Measurements from ENCODE around the gene AP2A2.

The AP2A2 gene

DNA sequence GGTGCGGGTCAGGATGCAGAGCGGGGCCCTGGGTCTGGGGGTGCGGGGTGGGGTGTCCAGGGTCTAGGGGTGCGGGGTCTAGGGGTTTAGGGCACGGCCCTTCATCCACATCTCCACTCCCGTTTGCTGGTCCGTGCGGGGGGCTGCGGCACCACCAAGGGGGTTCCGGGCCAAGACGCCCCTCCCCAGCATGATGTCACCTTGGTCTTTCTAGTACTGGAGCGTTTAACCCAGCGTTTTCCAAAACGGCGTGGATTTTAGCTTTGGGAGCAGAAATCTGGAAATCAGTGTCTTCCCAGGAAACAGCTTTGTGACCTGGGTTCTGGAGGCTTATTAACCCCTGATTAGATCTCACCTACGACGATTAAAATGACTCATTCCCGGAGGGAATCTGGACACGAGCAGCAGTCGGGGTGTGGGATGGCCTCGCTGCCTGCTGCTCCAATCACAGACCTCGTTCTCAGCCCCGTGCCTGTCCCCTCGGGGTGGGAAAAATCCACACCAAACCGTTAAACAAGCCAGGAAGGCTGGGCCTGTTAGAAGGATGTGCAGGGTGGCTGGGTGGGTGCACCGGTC, 759 bp downstream of the AP2A2 start:
- DNase-seq = peak; percentile 17

DNA sequence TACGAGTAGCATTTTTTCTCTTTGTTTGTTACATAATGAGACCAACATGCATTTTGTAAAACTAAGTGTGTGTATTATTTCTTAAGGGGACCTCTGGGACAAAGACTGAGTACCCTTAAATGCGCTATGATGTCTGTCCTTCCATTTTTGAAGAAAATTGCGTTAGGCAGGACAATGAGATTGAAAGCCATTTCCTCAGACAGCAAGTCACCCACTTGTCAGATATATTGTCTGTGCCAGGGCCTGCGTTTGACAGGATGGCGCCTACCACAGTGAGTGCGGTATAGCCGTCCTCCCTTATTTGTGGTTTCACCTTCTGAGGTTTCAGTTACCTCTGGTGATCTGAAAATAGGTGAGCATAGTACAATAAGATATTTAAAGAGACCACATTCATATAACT, 2.2 kb downstream of the AP2A2 start:
- DNase-seq = no peak

DNA sequence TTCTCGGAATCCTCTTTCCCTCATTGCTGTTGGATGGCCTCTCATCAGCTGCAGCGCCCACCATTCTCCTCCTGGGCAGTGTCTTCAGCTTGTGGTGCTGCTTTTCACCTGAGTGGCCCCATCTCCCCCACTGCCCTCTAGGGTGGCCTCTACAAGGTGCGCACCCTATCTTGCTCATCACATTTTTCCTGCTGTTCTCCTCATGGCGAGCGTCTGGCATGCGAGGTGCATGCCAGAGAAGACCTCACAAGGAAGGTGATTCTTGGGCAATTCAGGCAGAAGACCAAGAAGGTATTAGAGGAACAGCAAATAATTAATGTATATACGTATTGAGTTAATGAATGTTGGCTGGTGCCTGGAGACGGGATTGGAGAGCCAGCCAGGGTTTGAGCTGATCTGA, 3.1 kb downstream of the AP2A2 start:
- DNase-seq = no peak

DNA sequence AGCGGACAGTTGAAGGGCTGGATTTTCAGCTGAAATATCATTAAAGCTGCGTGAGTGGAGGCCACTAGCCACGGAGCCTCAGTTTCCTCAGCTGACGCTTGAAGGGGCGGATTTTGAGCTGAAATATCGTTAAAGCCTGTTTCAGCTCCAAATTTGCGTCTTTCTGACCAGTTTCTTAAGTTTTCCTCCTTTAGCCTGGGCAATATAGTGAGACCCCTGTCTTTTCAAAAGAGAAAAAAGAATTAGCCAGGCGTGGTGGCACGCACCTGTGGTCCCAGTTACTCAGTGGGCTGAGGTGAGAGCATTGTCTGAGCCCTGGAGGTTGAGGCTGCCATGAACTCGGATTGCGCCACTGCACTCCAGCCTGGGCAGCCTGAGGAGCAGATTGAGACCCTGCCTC, 3.7 kb downstream of the AP2A2 start:
- DNase-seq = no peak

DNA sequence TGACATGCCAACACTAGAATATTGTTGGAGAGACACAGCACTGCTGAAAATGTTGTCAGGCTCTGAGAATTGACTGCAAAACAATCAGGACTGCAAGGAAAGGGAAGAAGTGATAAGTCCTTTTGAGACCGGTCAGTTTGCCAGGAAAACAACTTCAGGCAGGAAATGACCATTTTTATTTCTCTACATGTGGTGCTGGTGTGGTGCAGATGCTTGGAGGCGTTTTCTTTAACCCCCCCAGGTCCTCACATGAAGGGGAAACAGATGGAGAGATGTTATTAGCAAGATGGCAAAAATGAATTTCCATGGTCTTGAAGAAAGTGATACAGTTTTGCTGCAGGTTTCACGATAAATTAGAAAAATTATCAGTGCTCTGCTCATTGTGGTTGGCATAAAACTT, 5.7 kb downstream of the AP2A2 start:
- DNase-seq = no peak

DNA sequence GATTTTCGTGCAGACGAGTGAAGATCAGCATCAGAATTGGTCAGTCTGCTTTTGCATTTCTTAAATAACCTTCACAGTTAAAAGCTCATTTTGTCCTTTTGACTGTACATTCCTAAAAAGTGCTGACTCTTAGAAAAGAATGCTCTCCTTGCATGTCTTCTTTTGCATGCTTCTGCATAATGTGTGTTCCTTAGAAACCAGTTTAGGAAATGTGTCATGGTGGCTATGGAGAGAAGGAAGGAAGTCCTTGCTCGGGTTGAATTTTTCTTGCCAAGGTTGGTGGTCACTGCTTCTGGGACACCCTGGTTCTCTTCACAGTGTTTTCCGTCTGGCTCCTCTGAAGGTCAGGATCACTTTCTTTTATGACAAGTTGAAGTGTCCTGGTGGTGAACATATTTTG, 6.8 kb downstream of the AP2A2 start:
- DNase-seq = peak; percentile 57

DNA sequence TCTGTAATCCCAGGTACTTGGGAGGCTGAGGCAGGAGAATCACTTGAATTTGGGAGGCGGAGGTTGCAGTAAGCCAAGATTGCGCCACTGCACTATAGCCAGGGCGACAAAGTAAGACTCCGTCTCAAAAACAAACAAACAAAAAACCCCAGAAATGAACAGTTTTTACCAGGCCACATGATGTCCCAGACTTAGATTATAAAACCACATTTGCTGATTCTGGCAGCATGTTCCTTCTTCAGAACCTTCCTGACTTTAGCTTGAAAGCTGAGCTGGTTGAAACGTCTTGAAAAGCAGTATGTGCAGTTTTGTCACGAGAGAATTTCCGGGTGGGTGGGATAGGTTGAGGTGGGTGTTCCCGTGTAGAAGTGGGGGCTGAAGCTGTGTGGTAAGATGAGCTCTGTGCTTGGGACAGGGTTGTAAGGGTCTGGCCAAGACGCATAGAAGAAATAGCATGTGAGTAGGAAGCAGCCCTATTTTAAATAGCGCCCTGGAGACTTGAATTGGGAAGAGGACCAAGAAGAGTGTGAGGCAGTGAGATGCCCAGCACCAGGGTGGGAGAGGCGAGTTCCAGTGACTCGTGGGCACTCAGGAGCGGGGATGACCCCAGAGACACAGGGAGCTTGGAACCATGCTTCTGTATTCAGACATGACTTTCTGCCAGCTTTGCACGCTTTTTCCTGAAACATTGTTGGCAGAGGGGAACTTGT, 7.6 kb downstream of the AP2A2 start:
- peak; percentile 36 for DNase-seq

DNA sequence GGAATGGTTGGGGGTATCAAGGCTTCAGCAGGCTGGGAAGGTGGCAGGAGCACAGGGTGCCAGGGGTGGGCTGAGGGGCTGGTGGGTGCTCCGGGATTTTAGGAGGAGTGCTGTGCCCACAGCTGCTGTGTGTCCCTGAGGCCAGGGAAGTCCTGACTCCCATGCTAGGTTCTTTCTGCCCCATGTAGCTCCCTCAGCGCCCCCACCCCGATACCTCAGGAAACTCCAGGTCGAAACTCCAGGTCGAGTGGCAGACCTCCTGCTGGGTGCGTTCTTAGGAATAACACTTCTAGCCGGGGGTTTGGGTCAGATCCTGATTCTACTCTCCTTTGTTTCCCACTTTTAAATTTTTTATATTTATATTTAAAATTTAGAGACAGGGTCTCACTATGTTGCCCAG, 8.3 kb downstream of the AP2A2 start:
- no peak for DNase-seq

DNA sequence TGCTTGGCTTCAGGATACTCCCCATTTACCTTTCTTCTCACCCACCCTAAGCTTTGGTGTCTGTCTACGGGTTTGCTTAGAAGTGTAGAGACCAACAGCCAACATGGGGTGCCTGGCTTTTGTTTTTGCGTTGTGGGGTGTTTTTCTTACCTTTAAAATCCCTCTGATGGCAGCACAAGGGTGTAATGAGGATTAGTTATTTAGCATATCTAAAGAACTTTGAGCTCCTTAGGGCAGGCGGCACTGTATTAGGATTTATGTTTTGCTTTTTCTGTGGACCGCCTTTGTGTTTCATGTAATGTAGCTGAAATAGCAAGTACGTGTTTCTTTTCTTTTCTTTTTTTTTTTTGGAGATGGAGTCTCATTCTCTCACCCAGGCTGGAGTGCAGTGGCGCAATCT, 8.9 kb downstream of the AP2A2 start:
- DNase-seq = no peak

DNA sequence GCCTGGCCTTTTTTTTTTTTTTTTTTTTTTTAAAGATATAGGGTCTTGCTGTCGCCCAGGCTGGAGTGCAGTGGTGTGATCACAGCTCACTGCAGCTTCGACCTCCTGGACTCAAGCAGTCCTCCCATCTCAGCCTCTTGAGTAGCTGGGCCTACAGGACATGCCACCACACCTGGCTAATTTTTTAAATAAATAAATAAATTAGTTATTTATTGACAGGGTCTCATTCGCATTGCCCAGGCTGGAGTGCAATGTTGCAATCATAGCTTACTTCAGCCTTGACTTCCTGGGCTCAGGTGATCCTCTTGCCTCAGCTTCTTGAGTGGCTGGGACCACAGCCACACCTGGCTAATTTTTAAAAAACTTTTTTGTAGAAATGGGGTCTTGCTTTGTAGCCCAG, 10.5 kb downstream of the AP2A2 start:
- no peak for DNase-seq

DNA sequence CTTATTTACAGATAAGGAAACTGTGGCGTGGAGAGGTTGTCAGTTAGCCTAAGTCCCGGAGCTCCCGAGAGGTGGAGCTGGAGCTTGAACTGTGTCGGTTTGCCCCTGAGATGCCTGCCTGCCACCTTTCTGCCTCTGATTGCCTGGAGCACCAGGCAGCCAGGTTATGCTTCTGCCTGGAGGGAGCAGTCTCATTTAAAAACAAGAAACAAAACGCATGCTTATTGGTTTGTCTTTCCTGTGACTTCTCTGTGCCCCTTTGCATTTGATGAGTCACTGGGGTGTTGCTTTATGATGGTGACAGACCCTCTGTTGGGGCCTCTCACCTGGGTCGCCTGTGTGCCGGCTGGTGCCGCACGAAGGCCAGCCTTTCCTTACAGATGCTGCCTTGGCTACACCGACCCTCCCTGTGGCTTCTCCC, 12.2 kb downstream of the AP2A2 start:
- DNase-seq = no peak

DNA sequence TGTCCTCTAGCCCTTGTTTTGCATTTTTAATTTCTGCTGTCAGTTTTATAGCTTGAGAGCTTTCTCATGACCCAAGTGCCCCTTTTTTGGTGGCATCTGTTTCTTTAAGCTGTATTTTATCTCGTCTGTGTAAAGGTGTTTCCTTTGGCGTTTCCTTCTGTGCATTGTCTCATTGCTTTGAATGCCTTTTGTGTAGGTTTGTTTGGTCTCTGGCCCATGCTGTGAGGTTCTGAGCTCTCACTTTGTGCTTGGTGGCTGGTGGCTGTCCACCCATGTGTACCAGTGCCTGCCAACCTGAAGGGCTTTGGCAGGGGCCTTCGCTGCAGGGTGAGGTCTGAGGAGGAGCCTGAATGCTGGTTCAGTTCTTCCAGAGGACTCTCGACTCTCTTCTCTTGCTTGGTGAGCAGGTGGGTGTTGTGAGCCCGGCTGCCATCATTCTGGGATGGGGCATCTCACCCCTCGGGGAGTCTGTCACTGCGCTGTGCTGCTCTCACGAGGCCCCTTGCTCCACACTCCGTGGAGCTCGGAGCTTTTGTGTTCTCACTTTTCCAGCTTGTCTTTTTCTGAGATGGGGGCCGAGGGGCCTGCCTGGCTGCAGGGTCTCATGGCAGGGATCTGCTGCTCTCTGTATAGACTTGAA, 14.9 kb downstream of the AP2A2 start:
- no peak for DNase-seq

DNA sequence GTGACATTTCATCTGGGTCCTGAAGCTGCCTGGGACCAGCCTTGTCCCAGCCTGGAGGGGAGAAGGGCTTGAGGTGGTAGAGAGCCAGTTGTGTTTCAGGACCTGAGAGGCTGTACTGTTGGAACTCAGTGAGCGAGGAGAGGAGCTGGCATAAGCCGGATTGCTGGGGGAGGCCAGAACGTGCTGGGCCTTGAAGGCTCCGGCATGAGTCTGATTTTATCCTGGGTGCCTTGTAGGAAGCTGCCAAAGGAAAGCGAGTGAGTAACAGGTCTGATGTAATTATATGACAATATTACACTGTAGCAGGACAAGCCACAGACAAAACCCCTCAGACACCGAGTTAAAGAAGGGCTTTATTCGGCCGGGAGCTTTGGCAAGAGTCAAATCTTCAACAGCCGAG, 17.2 kb downstream of the AP2A2 start:
- peak; percentile 28 for DNase-seq

DNA sequence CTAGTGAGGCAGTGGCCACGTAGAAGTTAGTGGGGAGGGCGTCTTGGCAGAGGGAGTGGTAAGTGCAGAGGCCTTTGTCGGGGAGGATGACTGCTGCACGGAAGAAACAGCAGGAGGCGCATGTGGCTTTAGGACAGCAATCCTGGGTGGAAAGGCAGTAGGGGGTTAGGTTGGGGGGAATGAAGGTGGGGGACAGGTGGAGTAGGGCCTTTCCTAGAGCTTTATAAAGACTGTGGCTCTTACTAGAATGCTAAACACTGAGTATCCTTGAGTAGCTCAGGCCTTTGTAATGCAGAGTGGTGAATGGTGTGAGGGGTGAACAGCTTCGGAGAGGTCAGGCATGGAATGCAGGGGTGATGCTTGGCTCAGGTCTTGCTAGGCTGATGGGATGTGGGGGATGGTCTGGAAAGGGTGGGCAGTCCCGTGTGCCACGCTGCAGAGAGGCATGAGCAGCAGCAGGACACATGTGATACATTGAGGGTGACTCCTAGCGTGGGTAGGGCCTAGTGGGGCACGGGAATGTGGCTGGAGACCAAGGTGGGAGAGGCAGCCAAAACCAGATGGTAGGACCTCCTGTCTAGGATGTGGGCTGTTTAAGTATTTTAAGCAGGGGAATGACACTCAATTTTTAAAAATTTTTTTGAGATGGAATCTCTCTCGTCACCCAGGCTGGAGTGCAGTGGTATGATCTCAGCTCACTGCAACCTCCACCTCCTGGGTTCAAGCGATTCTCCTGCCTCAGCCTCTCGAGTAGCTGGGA, 19.2 kb downstream of the AP2A2 start:
- no peak for DNase-seq

DNA sequence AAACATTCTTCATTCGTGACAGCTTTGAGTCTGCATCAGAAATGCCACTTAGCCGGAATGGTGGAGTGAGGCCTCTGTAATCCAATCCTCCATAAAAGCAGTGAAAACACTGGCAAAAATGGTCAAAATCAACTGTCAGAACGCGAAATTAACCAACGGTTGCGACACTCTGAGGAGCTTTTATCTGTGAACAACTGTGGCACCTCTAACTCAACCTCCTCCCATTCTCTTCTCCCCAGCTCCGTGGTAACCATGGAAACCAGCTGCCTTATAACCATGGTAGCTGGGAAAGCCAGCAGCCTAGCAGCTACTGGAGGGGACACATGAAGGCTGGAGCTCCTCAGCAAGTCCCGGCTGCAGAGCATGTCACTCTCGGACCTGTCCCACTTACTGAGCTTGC, 20.3 kb downstream of the AP2A2 start:
- DNase-seq = no peak

DNA sequence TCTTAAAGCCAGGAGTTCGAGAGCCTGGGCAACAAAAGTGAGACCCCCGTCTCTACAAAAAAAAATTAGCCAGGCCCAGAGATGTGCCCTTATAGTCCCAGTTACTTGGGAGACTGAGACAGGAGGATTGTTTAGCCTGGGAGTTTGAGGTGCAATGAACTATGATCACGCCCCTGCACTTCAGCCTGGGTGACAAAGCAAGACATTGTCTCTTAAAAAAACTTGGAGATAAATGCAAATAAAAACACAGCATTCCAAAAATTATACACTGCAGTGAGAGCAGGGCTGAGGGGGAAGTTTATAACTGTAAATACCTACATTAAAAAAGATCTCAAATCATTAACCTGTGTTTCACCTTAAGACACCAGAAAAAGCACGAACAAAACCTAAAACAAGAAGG, 22.1 kb downstream of the AP2A2 start:
- no peak for DNase-seq

DNA sequence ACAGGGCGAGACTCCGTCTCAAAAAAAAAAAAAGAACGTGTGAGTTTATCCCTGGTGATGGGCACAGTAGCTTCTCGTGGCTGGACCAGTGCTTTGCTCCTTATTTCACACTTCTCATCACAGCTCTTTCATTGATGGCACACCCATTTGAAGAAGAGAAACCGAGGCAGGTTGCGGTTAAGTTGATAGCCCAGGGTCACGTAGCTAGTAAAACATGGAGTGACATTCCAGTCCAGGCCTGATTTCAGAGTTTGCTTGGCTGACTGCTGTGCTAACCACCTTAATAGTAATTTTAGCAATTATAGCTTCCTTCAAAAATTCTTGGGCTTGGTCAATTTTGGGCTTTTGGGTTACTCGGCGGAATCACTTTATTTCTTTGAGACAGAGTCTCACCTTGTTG, 25.8 kb downstream of the AP2A2 start:
- no peak for DNase-seq

DNA sequence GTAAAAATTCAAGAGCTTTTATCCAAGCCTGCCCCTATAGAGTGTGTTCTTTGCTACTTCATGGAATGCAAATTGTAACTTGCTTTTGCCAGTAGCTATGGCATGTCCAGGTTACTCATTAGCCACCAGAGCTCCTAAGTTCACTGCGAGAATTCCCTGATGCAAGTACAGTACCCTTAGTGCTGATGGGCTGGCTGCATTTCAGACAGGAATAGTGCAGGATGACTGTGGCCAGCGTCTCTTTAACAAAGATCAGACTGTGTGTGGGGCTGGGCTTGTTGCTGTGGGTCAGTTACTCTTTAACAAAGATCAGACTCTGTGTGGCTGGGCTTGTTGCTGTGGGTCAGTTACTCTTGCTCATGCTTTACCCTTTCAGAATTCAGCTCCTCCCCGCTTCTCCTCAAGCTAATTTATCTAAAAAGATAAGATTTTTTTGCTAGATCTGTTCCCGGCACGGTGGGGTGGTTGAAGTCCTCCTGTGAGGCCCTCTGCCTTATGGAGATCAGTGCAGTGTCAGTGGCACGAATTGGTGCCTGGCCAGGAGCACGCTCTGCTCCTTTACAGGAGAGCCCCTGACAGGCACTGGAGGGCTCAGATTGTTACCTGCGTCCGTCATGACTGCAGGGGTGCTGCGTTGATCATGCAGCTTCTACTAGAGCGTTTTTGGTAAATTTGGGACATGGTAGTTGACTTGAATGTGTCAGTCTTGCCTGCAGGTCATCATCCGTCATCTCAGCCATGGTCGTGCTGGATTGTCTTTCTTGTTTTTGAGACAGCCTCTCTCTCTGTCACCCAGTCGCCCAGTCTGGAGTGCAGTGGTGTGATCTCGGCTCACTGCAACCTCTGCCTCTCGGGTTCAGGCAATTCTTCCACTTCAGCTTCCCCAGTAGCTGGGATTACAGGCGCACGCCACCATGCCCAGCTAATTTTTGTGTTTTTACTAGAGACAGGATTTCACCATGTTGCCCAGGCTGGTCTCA, 27.0 kb downstream of the AP2A2 start:
- no peak for DNase-seq

DNA sequence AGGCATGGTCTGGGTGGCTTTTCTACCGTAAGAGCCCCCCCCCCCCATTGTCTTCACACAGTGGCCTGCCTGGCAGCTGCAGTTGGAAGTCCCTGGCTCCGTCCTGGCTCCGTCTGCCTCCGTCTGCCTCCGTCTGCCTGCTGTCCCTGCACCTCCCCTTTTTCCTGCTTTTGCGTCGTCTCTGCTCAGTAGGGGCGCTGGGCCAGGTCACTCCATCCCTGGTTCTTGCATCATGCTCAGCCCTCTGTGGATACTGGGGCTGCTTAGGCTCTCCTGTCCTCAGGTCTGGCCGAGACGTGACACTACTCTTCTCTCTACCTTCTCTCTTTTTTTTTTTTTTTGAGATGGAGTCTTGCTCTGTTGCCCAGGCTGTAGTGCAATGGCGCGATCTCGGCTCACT, 27.8 kb downstream of the AP2A2 start:
- DNase-seq = no peak

DNA sequence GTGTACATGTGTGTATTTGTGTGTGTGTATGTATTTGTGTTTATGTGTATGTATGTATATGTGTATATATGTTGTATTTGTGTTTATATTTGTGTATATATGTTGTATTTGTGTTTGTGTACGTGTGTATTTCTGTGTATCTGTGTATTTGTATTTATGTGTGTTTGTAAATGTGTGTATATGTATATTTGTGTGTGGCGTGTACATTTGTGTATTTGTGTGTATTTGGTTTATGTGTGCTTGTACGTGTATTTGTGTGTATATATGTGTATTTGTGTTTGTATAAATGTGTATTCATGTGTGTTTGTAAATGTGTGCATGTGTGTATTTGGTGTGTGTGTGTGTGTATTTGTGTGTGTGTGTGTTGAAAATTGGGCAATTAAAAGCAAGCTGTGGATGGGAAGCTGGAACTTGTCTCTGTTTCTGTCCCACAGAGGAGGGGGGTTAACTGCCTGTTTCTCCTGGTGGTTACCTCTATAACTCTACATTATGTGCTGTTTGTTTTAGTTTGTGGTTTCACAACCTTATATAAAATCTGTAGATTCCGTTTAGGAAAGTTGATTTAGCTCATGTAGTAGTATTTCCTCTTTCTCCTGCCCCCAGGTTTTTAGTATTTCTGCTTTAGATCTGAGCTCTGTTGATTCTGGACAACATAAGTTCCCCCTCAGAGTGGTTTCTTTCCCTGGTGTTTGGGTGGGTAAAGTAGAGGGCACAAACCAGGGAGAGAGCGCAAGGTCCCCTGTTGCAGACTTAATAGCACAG, 28.9 kb downstream of the AP2A2 start:
- peak; percentile 21 for DNase-seq

DNA sequence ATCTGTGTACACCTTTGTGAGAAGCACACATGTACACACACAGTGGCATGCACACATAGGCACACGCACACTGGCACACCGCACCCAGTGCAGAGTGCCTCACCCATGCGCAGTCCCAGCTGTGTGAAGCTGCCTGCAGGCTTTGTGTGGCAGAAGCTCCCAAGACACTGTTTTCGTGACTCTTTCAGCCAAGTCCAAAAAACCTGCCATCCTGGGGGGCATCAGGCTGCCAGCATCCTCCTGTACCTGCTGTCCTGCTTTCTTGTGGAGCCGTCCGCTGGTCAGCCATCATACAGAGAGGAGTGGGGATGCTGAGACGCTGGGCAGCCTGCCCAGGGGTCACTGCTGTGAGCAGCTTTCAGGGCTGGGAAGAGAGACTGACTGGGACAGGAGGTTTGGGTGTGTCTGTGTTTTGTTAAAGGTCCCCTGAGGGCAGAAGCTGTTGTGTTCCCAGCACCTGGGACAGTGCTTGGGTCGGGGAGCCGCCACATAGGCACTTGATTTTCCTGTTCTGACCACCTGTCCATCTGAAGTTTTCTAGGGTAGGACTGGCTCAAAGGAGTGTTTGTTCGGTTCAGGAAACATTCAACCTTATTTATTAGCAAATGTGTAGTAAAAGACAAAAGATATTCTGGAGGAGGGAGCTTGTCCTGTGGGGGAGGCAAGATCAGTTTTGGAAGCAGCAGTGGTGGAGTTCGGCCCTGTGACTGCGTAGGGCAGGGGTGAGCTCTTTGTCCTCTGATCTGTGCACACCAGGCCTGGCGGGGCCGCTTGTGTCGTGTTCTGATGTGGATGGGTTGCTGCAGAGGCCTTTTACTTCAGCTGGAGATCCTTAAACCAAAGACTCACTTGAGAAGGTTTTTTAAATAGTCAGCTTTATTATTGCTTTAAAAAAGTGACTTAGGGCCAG, 29.7 kb downstream of the AP2A2 start:
- no peak for DNase-seq
